ENCODE measurements around the gene RPL36AL. TPM values are rescaled to one million over a fixed set of nuclear protein-coding genes. Genes with fewer than 3 reads are reported as not detected.

Gene RPL36AL
- total RNA-seq, 2 donors from 2014 or later = 197 to 198 TPM

- intact Hi-C loops (cut with DNase I) = loop anchor here (5.0 to 10.0 kb wide), 3 partner anchors 133 to 480 kb away; partner anchors contain the start of genes KLHDC2 and VCPKMT
- H3K4me1 ChIP-seq = no peaks in the 10 kb centered on the region
Observed at GRCh38 chr14:49634547-49635334, 14.3 kb upstream of the RPL36AL start, which contains the start of gene DNAAF2. Gene DNAAF2, minus strand, starts transcription at chr14:49635244. Its CDS starts 95 bp downstream, at chr14:49635149.

GRCh38 chr14:49633640-49634546 lies 13.5 kb upstream of the RPL36AL start:
- Histone ChIP-seq H3K27me3 (no peaks in the 10 kb centered on the region), H3K4me1 (no peaks in the 10 kb centered on the region), H3K9ac (ENCODE audit: low read depth in 2 of 2, low read length in 2 of 2) (peak overlapping the region; percentile 93 to 99), H3K36me3 (no peaks in the 10 kb centered on the region), H3K27ac (peak overlapping the region; percentile 99), H3K4me3 (peak overlapping the region; percentile 92), H3K9me3 (no peaks in the 10 kb centered on the region)
- DNase-seq = peak; percentile 94
- intact Hi-C loops (cut with DNase I) = loop anchor here (5.0 to 10.0 kb wide), 2 partner anchors 198 to 481 kb away; partner anchors contain the start of gene VCPKMT
- peak; percentile 73 for TF ChIP-seq CTCF (IDR thresholded peaks at IDR 0.05)

More at GRCh38 chr14:49634547-49635334, 14.3 kb upstream of the RPL36AL start, which contains the start of gene DNAAF2:
- no peaks in the 10 kb centered on the region for H3K27me3 ChIP-seq
- peak; percentile 69 for DNase-seq
- H3K27ac ChIP-seq = peak within 1 kb of the TSS; percentile 99
- peak within 1 kb of the TSS; percentile 93 to 99 for H3K9ac ChIP-seq (ENCODE audit: low read depth in 2 of 2, low read length in 2 of 2)
- H3K4me3 ChIP-seq = peak within 1 kb of the TSS; percentile 92
- H3K9me3 ChIP-seq = no peaks in the 10 kb centered on the region
- no peak for TF ChIP-seq CTCF (IDR thresholded peaks at IDR 0.05)
- no peaks in the 10 kb centered on the region for H3K36me3 ChIP-seq

DNA sequence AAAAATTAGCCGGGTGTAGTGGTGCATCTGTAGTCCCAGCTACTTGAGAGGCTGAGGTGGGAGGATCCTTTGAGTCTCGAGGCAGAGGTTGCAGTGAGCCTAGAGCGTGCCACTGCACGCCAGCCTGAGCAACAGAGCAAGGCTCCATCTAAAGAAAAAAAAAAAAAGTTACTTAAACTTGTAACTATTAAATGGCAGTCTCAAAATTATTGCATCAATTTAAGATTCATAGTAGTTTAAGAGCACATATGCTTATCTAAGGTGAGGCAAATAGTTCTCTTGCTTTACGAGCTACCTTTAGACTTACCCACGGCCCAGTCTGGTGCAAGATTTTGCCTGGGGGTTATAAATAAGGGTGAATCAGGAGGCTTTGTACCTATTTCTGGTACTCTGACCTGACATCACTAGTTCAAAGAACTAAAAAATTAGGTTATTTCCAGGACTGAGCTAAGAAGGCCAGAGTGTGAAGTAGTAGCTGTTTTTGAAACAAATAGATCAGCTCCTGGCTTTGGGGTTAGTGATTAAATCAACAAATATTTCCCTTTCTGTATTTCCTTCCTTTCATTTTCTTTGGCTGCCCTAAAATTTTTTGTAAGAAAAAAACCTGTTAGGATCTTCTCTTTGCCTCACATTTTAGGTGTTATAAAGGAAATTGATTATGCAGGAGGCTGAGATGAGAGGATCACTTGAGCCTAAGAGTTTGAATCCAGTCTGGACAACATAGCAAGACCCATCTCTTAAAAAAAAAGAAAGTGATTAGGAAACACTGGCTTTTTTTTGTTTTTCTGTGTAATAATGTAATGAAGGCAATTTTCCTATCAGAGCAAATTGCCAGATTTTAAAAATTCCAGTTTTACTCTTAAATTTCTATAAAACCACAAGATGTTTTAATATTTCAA lies 3.8 kb upstream of the RPL36AL start:
- TF ChIP-seq CTCF (IDR thresholded peaks at IDR 0.05) = no peak
- intact Hi-C loops (cut with DNase I) = loop anchor here (5.0 kb wide), 1 partner anchor 37 kb away; the partner anchor contains the start of gene RPS29
- H3K4me3 ChIP-seq = no peak overlapping the region
- peak; percentile 36 for DNase-seq
- peak overlapping the region in 1 of 2 donors; percentile 46 for H3K9ac ChIP-seq (ENCODE audit: low read depth in 2 of 2, low read length in 2 of 2)
- H3K9me3 ChIP-seq = no peaks in the 10 kb centered on the region
- no peaks in the 10 kb centered on the region for H3K36me3 ChIP-seq
- peak overlapping the region; percentile 33 for H3K27ac ChIP-seq
- H3K4me1 ChIP-seq = peaks cover 9% of the 10 kb centered on the region
- H3K27me3 ChIP-seq = no peaks in the 10 kb centered on the region

- no peaks in the 10 kb centered on the region for H3K36me3 ChIP-seq
- no peaks in the 10 kb centered on the region for H3K9me3 ChIP-seq
- intact Hi-C loops (cut with DNase I) = loop anchor here (5.0 kb wide), 1 partner anchor 36 kb away; the partner anchor contains the start of gene RPS29
- peak overlapping the region; percentile 33 for H3K27ac ChIP-seq
- no peak overlapping the region for H3K9ac ChIP-seq (ENCODE audit: low read depth in 2 of 2, low read length in 2 of 2)
- no peak overlapping the region for H3K4me3 ChIP-seq
- TF ChIP-seq CTCF (IDR thresholded peaks at IDR 0.05) = no peak
- DNase-seq = no peak
- H3K27me3 ChIP-seq = no peaks in the 10 kb centered on the region
- H3K4me1 ChIP-seq = peaks cover 9% of the 10 kb centered on the region
Observed at GRCh38 chr14:49623387-49623786, 3.0 kb upstream of the RPL36AL start.
